Motor neuron (in vitro differentiated cells): ENCODE measurements around the gene CAPG. TPM values are rescaled to one million over a fixed set of nuclear protein-coding genes. Genes with fewer than 3 reads are reported as not detected.

Experiments
- ATAC-seq, 8 experiments: fragments of 200-7000 bp; cut with Tn5 transposase; replicated peaks in 6 of 8; 2 replicates each; pipeline ENCODE4 v1.8.0; 2021; ENCODE audit warnings: mild to moderate bottlenecking in 8 of 8, moderate library complexity in 8 of 8
- H3K27ac ChIP-seq, 2 donors: fragments of 250-450 bp; sonication (Bioruptor Pico); 2 replicates each; pipeline ENCODE4 v1.9.0; 2021; ENCODE audit warnings: antibody characterized with exemption in 2 of 2, mild to moderate bottlenecking in 2 of 2, moderate library complexity in 1 of 2
- H3K4me1 ChIP-seq, 2 donors: fragments of 250-450 bp; sonication (Bioruptor Pico); replicated peaks in 1 of 2; 2 replicates each; pipeline ENCODE4 v1.6.1; 2021; ENCODE audit warnings: antibody characterized with exemption in 2 of 2, mild to moderate bottlenecking in 2 of 2, moderate library complexity in 1 of 2
- H3K4me3 ChIP-seq, 5 donors: fragments of 250-450 bp; sonication (Bioruptor Pico); 2 replicates each; pipeline ENCODE4 v1.9.0; 2021; ENCODE audit warnings: antibody characterized with exemption in 5 of 5, mild to moderate bottlenecking in 5 of 5, moderate library complexity in 4 of 5
- WGBS, 10 experiments: fragments of 450-650 bp; shearing (Covaris generic); methylation state at CpG; one replicate each; pipeline ENCODE4 v1.0.0; 2022; 5-methylcytosine and 5-hydroxymethylcytosine counted together
- in situ Hi-C, 9 experiments: fragments of 400-800 bp; cut with MboI; loops; one replicate each; pipeline ENCODE4 v1.15.0; 2021; ENCODE audit warnings: low sequenced_read_pairs in 9 of 9, low pct_unique_long_range_greater_than_20kb in 2 of 9; ENCODE audit not compliant: unreplicated experiment in 9 of 9
- total RNA-seq, 8 experiments: library from RNA; unstranded; fragments of 300-600 nt; gene quantifications; 2 replicates each; pipeline versions ENCODE4 v1.2.3 to v1.2.4, GENCODE V29; 2022

The CAPG gene
- total RNA-seq, 8 experiments from 2014 or later: 3.7 to 54.7 (median 6.9) TPM

GRCh38 chr2:85436836-85437487 is 26.8 kb upstream of the CAPG start:
- 0 to 80% (median 57%) methylated on average over 1 to 4 of the region's 10 CpGs; no CpG with 5 or more reads in 3 of the 10 experiments for WGBS, 10 experiments

GRCh38 chr2:85435981-85436835 is 26.0 kb upstream of the CAPG start:
- no peak overlapping the region for H3K4me3 ChIP-seq
- WGBS, 10 experiments: 72 to 100% (median 89%) methylated on average over 1 to 5 of the region's 16 CpGs; no CpG with 5 or more reads in 4 of the 10 experiments

More at GRCh38 chr2:85436836-85437487, 26.8 kb upstream of the CAPG start:
- ATAC-seq: peak in 2 of 8 experiments; percentile 3
- Histone ChIP-seq H3K4me1 (peaks cover 47 to 48% of the 10 kb centered on the region in 2 donors), H3K27ac (peak overlapping the region; percentile 9 to 81), H3K4me3 (no peak overlapping the region)
- in situ Hi-C loops: loop anchor here in 2 of 9 experiments (25.0 kb wide), 1 partner anchor 100 kb away; the partner anchor contains the start of gene MAT2A (in 2 of the 2)

GRCh38 chr2:85435220-85435958 is 25.2 kb upstream of the CAPG start:
- H3K27ac ChIP-seq: no peak overlapping the region
- peaks cover 62 to 64% of the 10 kb centered on the region in 2 donors for H3K4me1 ChIP-seq
- no peak for ATAC-seq
- in situ Hi-C loops: loop anchor here in 2 of 9 experiments (25.0 kb wide), 1 partner anchor 102 kb away; the partner anchor contains the start of gene MAT2A (in 2 of the 2)
- WGBS, 10 experiments: 81 to 100% (median 95%) methylated on average over 1 to 3 of the region's 21 CpGs; no CpG with 5 or more reads in 6 of the 10 experiments
- H3K4me3 ChIP-seq: no peak overlapping the region

More at GRCh38 chr2:85435981-85436835, 26.0 kb upstream of the CAPG start:
- no peak for ATAC-seq
- Histone ChIP-seq H3K27ac (no peak overlapping the region), H3K4me1 (peaks cover 54 to 56% of the 10 kb centered on the region in 2 donors)
- in situ Hi-C loops: loop anchor here in 2 of 9 experiments (25.0 kb wide), 1 partner anchor 101 kb away; the partner anchor contains the start of gene MAT2A (in 2 of the 2)

GRCh38 chr2:85434696-85435095 is 24.5 kb upstream of the CAPG start:
- WGBS, 10 experiments: 100% methylated on average over 1 of the region's 8 CpGs; no CpG with 5 or more reads in 9 of the 10 experiments
- in situ Hi-C loops: loop anchor here in 2 of 9 experiments (25.0 kb wide), 1 partner anchor 103 kb away; the partner anchor contains the start of gene MAT2A (in 2 of the 2)
- ATAC-seq: no peak
- Histone ChIP-seq H3K27ac (no peak overlapping the region), H3K4me1 (peaks cover 69 to 71% of the 10 kb centered on the region in 2 donors), H3K4me3 (no peak overlapping the region)

GRCh38 chr2:85433511-85434089 is 23.4 kb upstream of the CAPG start:
- 0 to 83% (median 0%) methylated on average over 1 to 3 of the region's 6 CpGs; no CpG with 5 or more reads in 7 of the 10 experiments for WGBS, 10 experiments
- Histone ChIP-seq H3K4me1 (peaks cover 70 to 74% of the 10 kb centered on the region in 2 donors), H3K4me3 (no peak overlapping the region), H3K27ac (peak overlapping the region in 1 of 2 donors; percentile 10)
- in situ Hi-C loops: loop anchor here in 2 of 9 experiments (25.0 kb wide), 1 partner anchor 104 kb away; the partner anchor contains the start of gene MAT2A (in 2 of the 2)
- ATAC-seq: peak; percentile 1 to 81 (median 10)

- no peak for ATAC-seq
- Histone ChIP-seq H3K4me3 (no peak overlapping the region), H3K27ac (peak overlapping the region; percentile 73 to 90), H3K4me1 (peaks cover 51 to 60% of the 10 kb centered on the region in 2 donors)
- WGBS, 10 experiments: 50 to 100% (median 83%) methylated on average over 1 to 10 of the region's 10 CpGs; no CpG with 5 or more reads in 1 of the 10 experiments
- in situ Hi-C loops: loop anchor here in 2 of 9 experiments (25.0 kb wide), 1 partner anchor 106 kb away; the partner anchor contains the start of gene MAT2A (in 2 of the 2)
These were observed 21.5 kb upstream of the CAPG start for GRCh38 chr2:85431570-85432205.

GRCh38 chr2:85430752-85431569 is 20.8 kb upstream of the CAPG start:
- H3K4me3 ChIP-seq: no peak overlapping the region
- 20 to 100% (median 23%) methylated on average over 1 to 2 of the region's 16 CpGs; no CpG with 5 or more reads in 7 of the 10 experiments for WGBS, 10 experiments
- peak overlapping the region; percentile 73 to 90 for H3K27ac ChIP-seq
- in situ Hi-C loops: loop anchor here in 2 of 9 experiments (25.0 kb wide), 1 partner anchor 106 kb away; the partner anchor contains the start of gene MAT2A (in 2 of the 2)
- ATAC-seq: peak in 5 of 8 experiments; percentile 85 to 92 (median 87)
- peaks cover 51 to 58% of the 10 kb centered on the region in 2 donors for H3K4me1 ChIP-seq

GRCh38 chr2:85429924-85430289 is 19.7 kb upstream of the CAPG start:
- in situ Hi-C loops: loop anchor here in 7 of 9 experiments (10.0 to 25.0 kb wide), 3 partner anchors 107 to 125 kb away; partner anchors contain the start of gene MAT2A (in 2 of the 7)
- H3K4me1 ChIP-seq: peaks cover 51 to 58% of the 10 kb centered on the region in 2 donors
- H3K4me3 ChIP-seq: no peak overlapping the region
- peak overlapping the region in 1 of 2 donors; percentile 45 for H3K27ac ChIP-seq
- ATAC-seq: no peak
- WGBS, 10 experiments: 60% methylated on average over 1 of the region's 2 CpGs; no CpG with 5 or more reads in 9 of the 10 experiments

GRCh38 chr2:85429213-85429923 is 19.2 kb upstream of the CAPG start:
- Histone ChIP-seq H3K4me1 (peaks cover 51 to 58% of the 10 kb centered on the region in 2 donors), H3K27ac (peak overlapping the region in 1 of 2 donors; percentile 45), H3K4me3 (no peak overlapping the region)
- in situ Hi-C loops: loop anchor here in 7 of 9 experiments (10.0 to 25.0 kb wide), 3 partner anchors 108 to 125 kb away; partner anchors contain the start of gene MAT2A (in 2 of the 7)
- ATAC-seq: no peak
- WGBS, 10 experiments: 60 to 86% (median 80%) methylated on average over 1 to 3 of the region's 12 CpGs; no CpG with 5 or more reads in 7 of the 10 experiments

GRCh38 chr2:85428343-85428881 is 18.2 kb upstream of the CAPG start:
- no peak for ATAC-seq
- in situ Hi-C loops: loop anchor here in 7 of 9 experiments (10.0 to 25.0 kb wide), 3 partner anchors 109 to 126 kb away; partner anchors contain the start of gene MAT2A (in 2 of the 7)
- Histone ChIP-seq H3K27ac (no peak overlapping the region), H3K4me3 (no peak overlapping the region), H3K4me1 (peaks cover 49 to 59% of the 10 kb centered on the region in 2 donors)
- 52 to 94% (median 70%) methylated on average over 1 to 6 of the region's 7 CpGs; no CpG with 5 or more reads in 1 of the 10 experiments for WGBS, 10 experiments
